GM23338 (cell line): ENCODE results near the gene VPS54. TPM values are rescaled to one million over a fixed set of nuclear protein-coding genes. Genes with fewer than 3 reads are reported as not detected.
A peak's percentile ranks its signal among the peaks of the same experiment; 100 is the strongest.
"Not testable (repeated sequence)": the region's sequence is repeated elsewhere in the genome, so short reads cannot be mapped to it uniquely, and the experiment has no call there.

ENCODE experiments used
- ATAC-seq: fragments of 200-7000 bp; cut with Tn5 transposase; 3 replicates; pipeline ENCODE4 v1.9.1; 2020
- DNase-seq: peaks from one replicate; pipeline ENCODE4 v3.0.0-alpha.2; 2015; ENCODE audit warnings: low spot score
- H2AFZ ChIP-seq: fragments of 200-600 bp; sonication (generic); 2 replicates; pipeline ENCODE4 v1.8.0; 2016; ENCODE audit warnings: antibody characterized with exemption, mild to moderate bottlenecking, moderate library complexity
- H3F3A ChIP-seq: fragments of 200-600 bp; sonication (generic); replicated peaks from 2 replicates; pipeline ENCODE4 v1.8.0; 2017; ENCODE audit warnings: antibody characterized with exemption, mixed run types, low read depth
- H3K27ac ChIP-seq: fragments of 200-600 bp; sonication (generic); 2 replicates; pipeline ENCODE4 v1.6.1; 2016; ENCODE audit warnings: low read depth
- H3K27me3 ChIP-seq: fragments of 200-600 bp; sonication (generic); 2 replicates; pipeline ENCODE4 v1.8.0; 2016; ENCODE audit warnings: mild to moderate bottlenecking, mixed run types, moderate library complexity; ENCODE audit not compliant: insufficient read depth
- H3K36me3 ChIP-seq: fragments of 200-600 bp; sonication (generic); 2 replicates; pipeline ENCODE4 v1.8.0; 2016; ENCODE audit warnings: mild to moderate bottlenecking; ENCODE audit not compliant: insufficient read depth
- H3K4me1 ChIP-seq: fragments of 200-600 bp; sonication (generic); 2 replicates; pipeline ENCODE4 v1.8.0; 2016; ENCODE audit warnings: mild to moderate bottlenecking, moderate library complexity; ENCODE audit not compliant: insufficient read depth
- H3K4me2 ChIP-seq: fragments of 200-600 bp; sonication (generic); 2 replicates; pipeline ENCODE4 v1.7.1; 2017; ENCODE audit warnings: mixed run types
- H3K4me3 ChIP-seq: fragments of 200-600 bp; sonication (generic); 2 replicates; pipeline ENCODE4 v1.6.1; 2016; ENCODE audit warnings: mixed run types
- H3K79me2 ChIP-seq: fragments of 200-600 bp; sonication (generic); replicated peaks from 2 replicates; pipeline ENCODE4 v1.8.0; 2017; ENCODE audit warnings: mild to moderate bottlenecking; ENCODE audit not compliant: insufficient read depth
- H3K9me2 ChIP-seq: fragments of 200-600 bp; sonication (generic); 2 replicates; pipeline ENCODE4 v1.8.0; 2017; ENCODE audit not compliant: insufficient read depth
- H4K20me1 ChIP-seq: fragments of 200-600 bp; sonication (generic); replicated peaks from 2 replicates; pipeline ENCODE4 v1.8.0; 2017; ENCODE audit warnings: mild to moderate bottlenecking; ENCODE audit not compliant: insufficient read depth
- H3K27ac Mint-ChIP-seq: 2 replicates; pipeline ENCODE4 v1.8.0; 2020; ENCODE audit warnings: inconsistent platforms, mild to moderate bottlenecking, moderate library complexity, mixed read lengths
- H3K27me3 Mint-ChIP-seq: 3 replicates; pipeline ENCODE4 v1.8.0; 2022; ENCODE audit warnings: low read depth, mild to moderate bottlenecking, moderate library complexity, mixed read lengths, inconsistent platforms; ENCODE audit not compliant: insufficient read depth, poor library complexity
- H3K36me3 Mint-ChIP-seq: 3 replicates; pipeline ENCODE4 v1.8.0; 2021; ENCODE audit warnings: low read depth, mild to moderate bottlenecking, inconsistent platforms, moderate library complexity, mixed read lengths
- H3K4me1 Mint-ChIP-seq: 3 replicates; pipeline ENCODE4 v1.8.0; 2020; ENCODE audit warnings: mild to moderate bottlenecking, inconsistent platforms, mixed read lengths
- H3K4me3 Mint-ChIP-seq: 3 replicates; pipeline ENCODE4 v1.8.0; 2021; ENCODE audit warnings: moderate library complexity, mild to moderate bottlenecking, inconsistent platforms, mixed read lengths
- H3K9me3 Mint-ChIP-seq: 3 replicates; pipeline ENCODE4 v1.8.0; 2020; ENCODE audit warnings: moderate library complexity, mild to moderate bottlenecking, inconsistent platforms, mixed read lengths
- CREB1 ChIP-seq: fragments of 250-450 bp; sonication (Bioruptor Pico); IDR thresholded peaks from 2 replicates; pipeline ENCODE4 v1.5.0; 2020; ENCODE audit warnings: low read depth, mild to moderate bottlenecking, moderate library complexity
- EZH2phosphoT487 ChIP-seq: fragments of 200-600 bp; sonication (generic); IDR thresholded peaks from one replicate; pipeline ENCODE4 v1.8.1; 2018; ENCODE audit warnings: antibody characterized with exemption; ENCODE audit not compliant: unreplicated experiment
- JUNB ChIP-seq: IDR thresholded peaks from one replicate; pipeline ENCODE4 v1.6.1; 2016; ENCODE audit warnings: antibody characterized with exemption; ENCODE audit not compliant: unreplicated experiment
- NANOG ChIP-seq: IDR thresholded peaks from 2 replicates; pipeline ENCODE4 v1.6.1; 2016; ENCODE audit warnings: antibody characterized with exemption, borderline replicate concordance
- POLR2AphosphoS5 ChIP-seq: IDR thresholded peaks from 2 replicates; pipeline ENCODE4 v1.6.1; 2016; ENCODE audit warnings: antibody characterized with exemption, low read depth
- REST ChIP-seq: IDR thresholded peaks from one replicate; pipeline ENCODE4 v1.6.1; 2018; ENCODE audit warnings: antibody characterized with exemption; ENCODE audit not compliant: unreplicated experiment
- STAT1 ChIP-seq: IDR thresholded peaks from one replicate; pipeline ENCODE4 v1.6.1; 2016; ENCODE audit warnings: antibody characterized with exemption; ENCODE audit not compliant: unreplicated experiment
- ZNF114 ChIP-seq: fragments of 250-450 bp; sonication (Bioruptor Pico); IDR thresholded peaks from 2 replicates; pipeline ENCODE4 v1.5.0; 2020; ENCODE audit warnings: mild to moderate bottlenecking, moderate library complexity
- ZNF331 ChIP-seq: fragments of 250-450 bp; sonication (Bioruptor Pico); IDR thresholded peaks from 2 replicates; pipeline ENCODE4 v1.5.0; 2020; ENCODE audit warnings: low read depth, mild to moderate bottlenecking, moderate library complexity
- ZNF462 ChIP-seq: fragments of 250-450 bp; sonication (Bioruptor Pico); IDR thresholded peaks from 2 replicates; pipeline ENCODE4 v1.5.0; 2020; ENCODE audit warnings: mild to moderate bottlenecking, moderate library complexity
- polyA plus RNA-seq: library from polyadenylated mRNA; unstranded; fragments of >200 nt; fragmentation: Nextera tagmentation; extraction: Ambion mirVana; gene quantifications from 2 replicates; pipeline ENCODE4 v1.2.1, GENCODE V29; 2016
- total RNA-seq: library from RNA; depleted of rRNA; stranded (reverse); fragments of >200 nt; shearing (Covaris generic); gene quantifications from 2 replicates; pipeline ENCODE4 v1.2.3, GENCODE V29; 2014
- TF ChIP-seq, protein P1 (sequence below): IDR thresholded peaks from 2 replicates; pipeline ENCODE4 v1.6.1; 2016; ENCODE audit warnings: antibody characterized with exemption

VPS54 gene
- total and polyA plus RNA-seq, 2 experiments from 2014 or later = 6.6 to 17.0 TPM

DNA sequence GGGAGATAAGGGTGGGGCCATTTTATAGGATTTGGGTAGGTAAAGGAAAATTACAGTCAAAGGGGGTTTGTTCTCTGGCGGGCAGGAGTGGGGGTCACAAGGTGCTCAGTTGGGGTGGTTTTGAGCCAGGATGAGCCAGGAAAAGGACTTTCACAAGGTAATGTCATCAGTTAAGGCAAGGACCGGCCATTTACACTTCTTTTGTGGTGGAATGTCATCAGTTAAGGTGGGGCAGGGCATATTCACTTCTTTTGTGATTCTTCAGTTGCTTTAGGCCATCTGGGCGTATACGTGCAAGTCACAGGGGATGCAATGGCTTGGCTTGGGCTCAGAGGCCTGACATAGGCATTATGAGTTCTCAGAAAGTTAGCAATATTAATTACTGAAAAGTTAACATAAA is 171.7 kb downstream of the VPS54 start:
- TF ChIP-seq NANOG = peak; percentile 79
- peak; percentile 56; the same call in 1 of the 2 replicates for TF ChIP-seq POLR2AphosphoS5
- TF ChIP-seq ZNF331 (CRISPR knock-in tag) = peak; percentile 67
- TF ChIP-seq CREB1 (CRISPR knock-in tag) = peak; percentile 44; the same call in 1 of the 2 replicates
- not testable (repeated sequence) for H3K27me3 Mint-ChIP-seq, H3K9me2 ChIP-seq, H3K9me3 Mint-ChIP-seq, H3K27me3 ChIP-seq, ATAC-seq, H3K36me3 ChIP-seq, H2AFZ ChIP-seq, H3F3A ChIP-seq
- Histone ChIP-seq H3K4me1 (peaks cover 37% of the 10 kb centered on the region), H3K27ac (peak overlapping the region; percentile 98), H4K20me1 (peaks cover 13% of the 10 kb centered on the region; the same call in 1 of the 2 replicates), H3K4me3 (peak overlapping the region; percentile 87), H3K79me2 (peaks cover 91% of the 10 kb centered on the region), H3K4me2 (peak overlapping the region; percentile 87)
- Mint-ChIP-seq H3K4me1 (peaks cover 66% of the 10 kb centered on the region), H3K4me3 (peak overlapping the region; percentile 100), H3K36me3 (peaks cover 51% of the 10 kb centered on the region), H3K27ac (peak overlapping the region; percentile 97)
- DNase-seq = peak; percentile 49

- Mint-ChIP-seq H3K27me3 (peaks cover 3% of the 10 kb centered on the region), H3K36me3 (peaks cover 51% of the 10 kb centered on the region), H3K9me3 (no peaks in the 10 kb centered on the region; the same call in 2 of the 3 replicates), H3K27ac (peak overlapping the region; percentile 97), H3K4me3 (peak overlapping the region; percentile 100), H3K4me1 (peaks cover 55% of the 10 kb centered on the region)
- Histone ChIP-seq H3K79me2 (peaks cover 89% of the 10 kb centered on the region), H3F3A (no peaks in the 10 kb centered on the region), H3K4me1 (peaks cover 27% of the 10 kb centered on the region), H2AFZ (no peak overlapping the region), H3K27ac (peak overlapping the region; percentile 98), H3K36me3 (no peaks in the 10 kb centered on the region), H3K4me2 (peak overlapping the region; percentile 87), H3K4me3 (peak overlapping the region; percentile 87), H3K9me2 (no peaks in the 10 kb centered on the region), H4K20me1 (peaks cover 14% of the 10 kb centered on the region; the same call in 1 of the 2 replicates), H3K27me3 (no peaks in the 10 kb centered on the region)
- DNase-seq = no peak
- no peak for ATAC-seq
- no peak for TF ChIP-seq STAT1
- no peak for TF ChIP-seq NANOG
- TF ChIP-seq ZNF462 (CRISPR knock-in tag) = no peak
- TF ChIP-seq REST = no peak
- no peak for TF ChIP-seq EZH2phosphoT487
- no peak for TF ChIP-seq JUNB
- TF ChIP-seq ZNF114 = no peak
- TF ChIP-seq, protein P1, sequence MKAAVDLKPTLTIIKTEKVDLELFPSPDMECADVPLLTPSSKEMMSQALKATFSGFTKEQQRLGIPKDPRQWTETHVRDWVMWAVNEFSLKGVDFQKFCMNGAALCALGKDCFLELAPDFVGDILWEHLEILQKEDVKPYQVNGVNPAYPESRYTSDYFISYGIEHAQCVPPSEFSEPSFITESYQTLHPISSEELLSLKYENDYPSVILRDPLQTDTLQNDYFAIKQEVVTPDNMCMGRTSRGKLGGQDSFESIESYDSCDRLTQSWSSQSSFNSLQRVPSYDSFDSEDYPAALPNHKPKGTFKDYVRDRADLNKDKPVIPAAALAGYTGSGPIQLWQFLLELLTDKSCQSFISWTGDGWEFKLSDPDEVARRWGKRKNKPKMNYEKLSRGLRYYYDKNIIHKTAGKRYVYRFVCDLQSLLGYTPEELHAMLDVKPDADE = no peak
Measured at GRCh38 chr2:63846487-63846886, 172.7 kb downstream of the VPS54 start.
